ENCODE measurements around the gene FAN1.

DNA sequence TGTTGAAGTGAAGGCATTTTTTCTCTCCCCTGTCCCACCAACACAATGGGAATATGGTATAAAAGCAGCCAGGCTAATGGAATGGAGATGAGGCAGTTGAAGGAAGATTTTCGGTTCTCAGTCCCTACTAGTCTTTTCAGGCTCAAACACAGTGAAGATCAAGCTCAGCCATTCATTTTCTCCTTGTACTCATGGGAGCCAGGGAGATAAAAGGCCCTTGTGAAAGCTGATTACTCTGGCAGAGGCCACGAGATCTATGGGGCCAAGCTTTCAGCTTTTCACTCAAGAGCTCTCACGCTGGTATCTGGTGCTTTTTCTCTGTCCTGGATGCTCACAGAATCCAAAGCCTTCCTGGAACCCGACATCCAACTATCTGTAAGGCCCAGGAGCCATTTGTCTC, 14.5 kb upstream of the FAN1 start:
- TF ChIP-seq, protein P1, sequence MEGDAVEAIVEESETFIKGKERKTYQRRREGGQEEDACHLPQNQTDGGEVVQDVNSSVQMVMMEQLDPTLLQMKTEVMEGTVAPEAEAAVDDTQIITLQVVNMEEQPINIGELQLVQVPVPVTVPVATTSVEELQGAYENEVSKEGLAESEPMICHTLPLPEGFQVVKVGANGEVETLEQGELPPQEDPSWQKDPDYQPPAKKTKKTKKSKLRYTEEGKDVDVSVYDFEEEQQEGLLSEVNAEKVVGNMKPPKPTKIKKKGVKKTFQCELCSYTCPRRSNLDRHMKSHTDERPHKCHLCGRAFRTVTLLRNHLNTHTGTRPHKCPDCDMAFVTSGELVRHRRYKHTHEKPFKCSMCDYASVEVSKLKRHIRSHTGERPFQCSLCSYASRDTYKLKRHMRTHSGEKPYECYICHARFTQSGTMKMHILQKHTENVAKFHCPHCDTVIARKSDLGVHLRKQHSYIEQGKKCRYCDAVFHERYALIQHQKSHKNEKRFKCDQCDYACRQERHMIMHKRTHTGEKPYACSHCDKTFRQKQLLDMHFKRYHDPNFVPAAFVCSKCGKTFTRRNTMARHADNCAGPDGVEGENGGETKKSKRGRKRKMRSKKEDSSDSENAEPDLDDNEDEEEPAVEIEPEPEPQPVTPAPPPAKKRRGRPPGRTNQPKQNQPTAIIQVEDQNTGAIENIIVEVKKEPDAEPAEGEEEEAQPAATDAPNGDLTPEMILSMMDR (IDR thresholded peaks at IDR 0.05; ENCODE audit: low read depth, low read length), result no peak
- no peak for TF ChIP-seq EZH2phosphoT487 (IDR thresholded peaks at IDR 0.05; ENCODE audit: low read depth)
